Measurements from ENCODE around the gene METAP1. TPM values are rescaled to one million over a fixed set of nuclear protein-coding genes. Genes with fewer than 3 reads are reported as not detected.

The METAP1 gene
- total RNA-seq, 2 donors from 2014 or later: 66.2 to 69.3 TPM

DNA sequence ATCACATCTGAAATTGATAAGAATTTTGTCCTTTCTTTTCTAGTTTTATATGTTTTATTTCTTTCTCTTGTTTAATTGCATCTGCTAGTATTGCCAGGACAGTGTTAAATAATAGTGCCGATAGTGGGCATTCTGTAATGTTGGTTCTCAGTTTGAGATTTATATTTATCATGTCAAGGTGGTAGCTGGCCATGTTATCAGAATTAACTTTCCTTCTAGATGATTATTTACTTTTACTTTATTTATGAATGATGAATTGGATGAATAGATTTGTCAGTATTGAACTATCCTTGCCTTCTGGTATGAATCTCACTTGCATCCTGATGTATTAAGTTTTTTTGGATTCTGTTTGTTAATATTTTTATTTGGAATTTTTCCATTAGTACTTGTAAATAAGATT is 42.7 kb downstream of the METAP1 start:
- Histone ChIP-seq H3K4me1 (no peaks in the 10 kb centered on the region), H3K4me3 (no peak overlapping the region), H3K9me3 (no peaks in the 10 kb centered on the region), H3K27ac (no peak overlapping the region), H3K36me3 (no peaks in the 10 kb centered on the region), H3K9ac (ENCODE audit: low read depth in 2 of 2, low read length in 2 of 2) (no peak overlapping the region), H3K27me3 (no peaks in the 10 kb centered on the region)
- intact Hi-C loops (cut with DNase I): no loop called here
- no peak for DNase-seq
- TF ChIP-seq, protein P1, sequence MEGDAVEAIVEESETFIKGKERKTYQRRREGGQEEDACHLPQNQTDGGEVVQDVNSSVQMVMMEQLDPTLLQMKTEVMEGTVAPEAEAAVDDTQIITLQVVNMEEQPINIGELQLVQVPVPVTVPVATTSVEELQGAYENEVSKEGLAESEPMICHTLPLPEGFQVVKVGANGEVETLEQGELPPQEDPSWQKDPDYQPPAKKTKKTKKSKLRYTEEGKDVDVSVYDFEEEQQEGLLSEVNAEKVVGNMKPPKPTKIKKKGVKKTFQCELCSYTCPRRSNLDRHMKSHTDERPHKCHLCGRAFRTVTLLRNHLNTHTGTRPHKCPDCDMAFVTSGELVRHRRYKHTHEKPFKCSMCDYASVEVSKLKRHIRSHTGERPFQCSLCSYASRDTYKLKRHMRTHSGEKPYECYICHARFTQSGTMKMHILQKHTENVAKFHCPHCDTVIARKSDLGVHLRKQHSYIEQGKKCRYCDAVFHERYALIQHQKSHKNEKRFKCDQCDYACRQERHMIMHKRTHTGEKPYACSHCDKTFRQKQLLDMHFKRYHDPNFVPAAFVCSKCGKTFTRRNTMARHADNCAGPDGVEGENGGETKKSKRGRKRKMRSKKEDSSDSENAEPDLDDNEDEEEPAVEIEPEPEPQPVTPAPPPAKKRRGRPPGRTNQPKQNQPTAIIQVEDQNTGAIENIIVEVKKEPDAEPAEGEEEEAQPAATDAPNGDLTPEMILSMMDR (IDR thresholded peaks at IDR 0.05): no peak

DNA sequence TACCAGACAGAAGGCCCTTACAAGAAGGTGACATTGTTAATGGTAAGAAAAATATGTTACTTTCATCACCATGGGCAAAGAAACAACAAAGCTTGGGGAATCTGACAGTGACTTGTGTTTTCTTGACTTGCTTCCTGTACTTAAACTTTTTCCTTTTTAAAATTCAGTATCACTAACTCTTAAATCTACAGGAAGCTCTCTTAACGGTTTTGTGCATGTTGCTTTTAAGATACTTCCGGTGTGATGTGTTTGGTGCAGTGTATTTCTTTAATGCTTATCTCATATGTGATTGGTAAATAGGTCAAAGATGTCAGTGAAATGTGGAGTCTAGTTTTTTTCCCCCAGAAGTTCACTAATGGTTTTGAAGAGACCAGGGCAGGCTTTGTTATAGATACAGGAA is 47.8 kb downstream of the METAP1 start:
- no peaks in the 10 kb centered on the region for H3K27me3 ChIP-seq
- TF ChIP-seq, protein P1 (IDR thresholded peaks at IDR 0.05): no peak
- no peaks in the 10 kb centered on the region for H3K9me3 ChIP-seq
- no peaks in the 10 kb centered on the region for H3K4me1 ChIP-seq
- no peaks in the 10 kb centered on the region for H3K36me3 ChIP-seq
- H3K27ac ChIP-seq: no peak overlapping the region
- no peak overlapping the region for H3K9ac ChIP-seq (ENCODE audit: low read depth in 2 of 2, low read length in 2 of 2)
- DNase-seq: no peak
- H3K4me3 ChIP-seq: no peak overlapping the region
- intact Hi-C loops (cut with DNase I): no loop called here

DNA sequence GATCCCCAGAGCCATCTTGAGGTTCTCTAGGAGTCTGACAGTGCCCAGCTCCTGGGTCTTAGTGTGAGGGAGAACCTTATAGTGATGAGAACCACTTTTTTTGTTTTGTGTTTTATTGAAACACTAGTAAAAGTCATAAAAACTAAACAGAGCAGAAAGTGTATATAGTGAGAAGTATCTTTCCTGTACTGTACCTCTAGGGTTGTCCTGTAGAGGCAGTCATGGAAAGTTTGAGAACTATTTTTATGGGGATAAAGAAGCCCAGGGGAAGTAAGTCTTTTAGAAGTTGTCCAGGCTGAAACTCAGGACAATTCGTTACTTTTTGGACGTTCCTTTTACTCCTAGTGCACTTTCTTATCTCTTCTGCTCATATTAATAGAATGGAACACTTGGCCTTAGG is 52.2 kb downstream of the METAP1 start:
- no peak overlapping the region for H3K9ac ChIP-seq (ENCODE audit: low read depth in 2 of 2, low read length in 2 of 2)
- intact Hi-C loops (cut with DNase I): no loop called here
- H3K27me3 ChIP-seq: no peaks in the 10 kb centered on the region
- H3K27ac ChIP-seq: no peak overlapping the region
- H3K4me1 ChIP-seq: no peaks in the 10 kb centered on the region
- H3K4me3 ChIP-seq: no peak overlapping the region
- no peak for DNase-seq
- no peaks in the 10 kb centered on the region for H3K9me3 ChIP-seq
- H3K36me3 ChIP-seq: no peaks in the 10 kb centered on the region
- TF ChIP-seq, protein P1 (IDR thresholded peaks at IDR 0.05): no peak

DNA sequence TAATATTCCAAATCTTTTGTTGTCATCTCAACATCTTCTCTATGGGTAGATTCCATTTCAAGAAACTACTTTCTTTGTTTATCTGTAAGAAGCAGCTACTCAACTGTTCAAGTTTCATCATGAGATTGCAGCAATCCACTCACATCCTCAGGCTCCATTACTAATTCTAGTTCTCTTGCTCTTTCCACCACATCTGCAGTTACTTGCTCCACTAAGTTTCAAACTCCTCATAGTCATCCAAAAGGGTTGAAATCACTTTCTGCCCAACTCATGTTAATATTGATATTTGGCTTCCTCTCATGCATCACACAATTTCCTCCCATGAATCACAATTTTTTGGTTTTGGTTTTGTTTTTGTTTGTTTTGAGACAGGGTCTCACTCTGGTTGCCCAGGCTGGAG is 57.4 kb downstream of the METAP1 start:
- Histone ChIP-seq H3K36me3 (no peaks in the 10 kb centered on the region), H3K4me1 (no peaks in the 10 kb centered on the region), H3K4me3 (no peak overlapping the region), H3K27me3 (no peaks in the 10 kb centered on the region), H3K9ac (ENCODE audit: low read depth in 2 of 2, low read length in 2 of 2) (no peak overlapping the region), H3K27ac (no peak overlapping the region), H3K9me3 (no peaks in the 10 kb centered on the region)
- DNase-seq: no peak
- TF ChIP-seq, protein P1 (IDR thresholded peaks at IDR 0.05): no peak
- intact Hi-C loops (cut with DNase I): loop anchor here (10.0 kb wide), 1 partner anchor 588 kb away; no protein-coding TSS in a partner anchor

DNA sequence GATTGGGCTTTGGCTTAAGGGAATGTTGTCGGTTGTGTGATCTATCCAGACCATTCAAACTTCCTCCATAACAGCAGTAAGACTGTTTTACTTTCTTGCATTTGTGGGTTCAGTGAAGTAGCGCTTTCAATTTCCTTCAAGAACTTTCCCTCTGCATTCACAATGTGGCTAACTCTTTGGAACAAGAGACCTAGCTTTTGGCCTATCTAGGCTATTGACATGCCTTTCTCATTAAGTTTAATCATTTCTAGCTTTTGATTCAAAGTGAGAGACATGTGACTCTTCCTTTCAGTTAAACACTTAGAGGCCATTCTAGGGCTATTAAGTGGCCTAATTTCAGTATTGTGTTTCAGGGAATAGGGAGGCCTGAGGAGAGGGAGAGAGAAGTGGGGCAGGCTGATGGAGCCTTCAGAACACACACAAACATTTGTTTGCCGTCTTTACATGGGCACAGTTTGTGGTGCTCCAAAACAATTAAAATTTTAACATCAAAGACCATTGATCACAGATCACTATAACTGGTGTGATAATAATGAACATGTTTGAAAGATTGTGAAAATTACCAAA is 59.0 kb downstream of the METAP1 start:
- Histone ChIP-seq H3K4me1 (no peaks in the 10 kb centered on the region), H3K27ac (no peak overlapping the region), H3K4me3 (no peak overlapping the region), H3K9me3 (no peaks in the 10 kb centered on the region), H3K27me3 (no peaks in the 10 kb centered on the region), H3K36me3 (no peaks in the 10 kb centered on the region), H3K9ac (ENCODE audit: low read depth in 2 of 2, low read length in 2 of 2) (no peak overlapping the region)
- TF ChIP-seq, protein P1 (IDR thresholded peaks at IDR 0.05): no peak
- no peak for DNase-seq
- intact Hi-C loops (cut with DNase I): loop anchor here (10.0 kb wide), 1 partner anchor 590 kb away; no protein-coding TSS in a partner anchor

Data from colonic mucosa (tissue), 4 donors.